NCI-H2196 (cell line): Measurements from ENCODE around the gene CFAP73.
A peak's percentile ranks its signal among the peaks of the same experiment; 100 is the strongest.
"Not testable (repeated sequence)": the region's sequence is repeated elsewhere in the genome, so short reads cannot be mapped to it uniquely, and the experiment has no call there.

Experiments used
- DNase-seq: peaks from one replicate; lab custom pipeline; 2025; ENCODE audit not compliant: unreplicated experiment; lab: John Stamatoyannopoulos, UW

CFAP73 gene

DNA sequence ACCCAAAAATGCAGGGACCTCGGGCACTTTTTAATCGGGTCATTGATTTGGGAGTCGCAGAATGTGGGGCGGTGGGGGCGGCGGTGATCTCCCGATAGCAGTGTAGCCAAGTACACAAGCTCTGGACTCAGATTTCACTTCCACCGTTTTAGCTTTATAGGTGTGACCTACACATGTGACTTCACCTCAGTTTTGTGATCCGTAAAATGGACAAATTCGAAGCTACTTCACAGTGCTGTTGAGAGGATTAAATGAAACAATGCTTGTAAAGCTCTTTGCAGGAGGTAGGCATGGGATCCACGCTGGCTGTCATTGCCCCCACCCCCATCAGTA lies 36.5 kb downstream of the CFAP73 start:
- DNase-seq = peak; percentile 24

DNA sequence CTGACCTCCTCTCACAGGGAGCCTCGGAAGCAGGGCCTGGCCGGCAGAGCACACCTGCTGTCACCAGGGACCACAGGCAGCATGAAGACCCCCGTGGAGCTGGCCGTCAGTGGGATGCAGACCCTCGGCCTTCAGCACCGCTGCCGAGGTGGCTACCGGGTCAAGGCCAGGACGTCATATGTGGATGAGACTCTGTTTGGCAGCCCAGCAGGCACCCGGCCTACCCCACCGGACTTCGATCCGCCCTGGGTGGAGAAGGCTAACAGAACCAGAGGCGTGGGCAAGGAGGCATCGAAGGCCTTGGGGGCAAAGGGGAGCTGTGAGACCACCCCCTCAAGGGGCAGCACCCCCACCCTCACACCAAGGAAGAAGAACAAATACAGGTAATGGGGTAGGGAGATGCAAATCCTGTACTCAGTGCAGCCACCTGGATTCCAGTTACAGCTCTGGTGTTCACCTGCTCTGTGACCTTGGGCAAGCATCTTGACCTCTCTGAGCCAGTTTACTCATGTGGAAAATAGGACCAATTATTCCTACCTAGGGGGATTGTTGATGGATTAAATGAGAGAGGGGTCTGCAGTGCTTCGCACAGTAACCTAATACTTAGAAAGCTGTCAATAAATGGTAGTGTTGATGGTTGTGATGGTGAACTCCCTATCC lies 37.3 kb downstream of the CFAP73 start:
- DNase-seq = no peak

DNA sequence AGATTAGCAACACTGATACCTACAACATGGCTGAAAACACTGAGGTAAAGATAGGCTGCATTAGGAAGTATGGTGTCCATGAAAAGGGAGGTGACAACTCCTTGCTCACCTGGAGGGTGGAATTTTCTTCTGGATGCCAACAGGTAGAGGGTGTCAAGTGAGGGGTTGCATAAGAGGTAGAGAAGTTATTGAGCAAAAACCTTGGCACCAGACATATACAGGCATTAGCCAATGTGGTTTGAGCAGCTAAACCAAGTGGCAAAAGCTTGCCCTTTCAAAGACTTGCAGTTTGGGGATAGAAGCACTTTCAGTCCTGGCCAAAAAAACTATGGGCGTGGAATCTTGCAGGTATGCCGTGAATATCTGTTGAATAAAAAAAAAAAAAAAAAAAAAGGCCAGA lies 39.8 kb downstream of the CFAP73 start:
- DNase-seq = no peak

DNA sequence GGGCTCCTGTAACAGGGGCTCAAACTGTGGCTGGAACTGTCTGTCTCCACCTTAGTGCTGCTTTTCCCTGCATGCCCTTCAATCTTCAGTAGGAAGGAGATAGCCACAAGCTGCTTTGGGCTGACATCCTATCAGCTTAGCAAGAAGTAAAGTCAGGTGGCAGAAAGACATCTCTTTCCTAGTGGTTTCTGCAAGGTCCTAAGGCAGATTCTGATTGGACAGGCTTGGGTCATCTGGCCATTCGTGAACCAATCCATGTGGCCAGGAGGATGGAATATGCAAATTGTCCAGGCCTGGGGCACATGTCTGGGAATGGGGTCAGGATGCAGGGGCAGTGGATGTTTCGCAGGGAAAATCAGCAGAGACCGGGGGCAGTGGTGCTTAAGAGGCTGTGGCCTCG lies 41.2 kb downstream of the CFAP73 start:
- peak; percentile 63 for DNase-seq

GRCh38 chr12:113191227-113191626 lies 41.7 kb downstream of the CFAP73 start:
- DNase-seq = no peak

DNA sequence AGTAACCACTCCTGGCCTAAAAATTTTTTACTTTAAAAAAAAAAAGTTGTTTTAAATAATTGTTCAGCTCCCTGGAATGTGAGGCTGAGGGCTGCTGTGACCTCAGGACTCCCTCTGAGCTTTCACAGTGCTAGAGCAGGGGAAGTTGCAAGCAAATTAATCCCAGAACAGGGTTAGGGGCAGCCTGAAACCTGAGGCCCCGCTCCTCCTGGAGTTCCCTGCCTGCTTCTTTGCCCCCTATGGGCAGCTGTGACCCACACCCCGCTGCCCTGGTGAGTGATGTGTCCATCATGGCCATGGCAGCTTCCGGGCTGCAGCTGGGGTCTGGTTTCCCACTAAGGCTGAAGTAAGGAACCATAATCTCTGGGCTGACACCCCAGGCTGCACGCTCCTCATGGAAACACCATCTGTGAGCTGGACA lies 45.5 kb downstream of the CFAP73 start:
- no peak for DNase-seq

GRCh38 chr12:113195598-113195997 lies 46.1 kb downstream of the CFAP73 start:
- no peak for DNase-seq

DNA sequence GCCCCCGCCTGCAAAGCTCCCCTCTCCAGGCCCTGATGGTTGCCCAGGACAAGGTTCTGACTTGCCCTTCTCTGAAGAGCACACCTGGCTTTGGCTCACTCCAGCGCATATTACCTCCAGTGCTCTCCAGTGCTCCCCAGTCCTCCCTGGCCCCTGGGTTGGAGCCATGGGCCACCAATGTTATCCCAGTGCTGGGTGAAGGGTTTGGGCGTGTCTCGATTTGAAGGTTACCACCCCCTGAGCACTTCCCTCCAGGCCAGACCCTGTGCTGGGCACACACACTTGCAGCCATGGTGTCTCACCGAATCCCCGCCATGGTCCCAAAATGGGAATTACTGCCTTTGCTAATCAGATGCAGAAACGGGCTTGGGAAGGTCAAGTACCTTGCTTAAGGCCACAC lies 47.1 kb downstream of the CFAP73 start:
- DNase-seq = no peak

DNA sequence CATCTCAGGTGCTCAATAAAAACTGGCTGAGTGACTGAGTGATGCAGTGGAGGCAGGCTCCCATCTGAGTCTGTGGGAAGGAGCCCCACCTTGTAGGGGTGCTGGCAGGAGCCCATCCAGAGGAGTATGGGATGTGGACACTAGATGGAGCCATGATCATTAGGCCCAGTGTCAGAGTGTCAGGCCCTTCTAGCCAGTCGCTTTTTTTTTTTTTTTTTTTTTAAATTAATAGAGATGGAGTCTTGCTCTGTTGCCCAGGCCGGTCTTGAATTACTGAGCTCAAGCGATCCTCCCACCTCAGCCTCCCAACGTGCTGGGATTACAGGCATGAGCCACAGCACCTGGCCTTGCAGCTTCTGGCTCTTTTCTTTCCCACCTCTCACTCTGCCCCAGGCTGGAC lies 47.5 kb downstream of the CFAP73 start:
- peak; percentile 62 for DNase-seq

GRCh38 chr12:113197518-113198077 lies 48.1 kb downstream of the CFAP73 start:
- no peak for DNase-seq

GRCh38 chr12:113198296-113198695 lies 48.8 kb downstream of the CFAP73 start:
- DNase-seq = no peak

DNA sequence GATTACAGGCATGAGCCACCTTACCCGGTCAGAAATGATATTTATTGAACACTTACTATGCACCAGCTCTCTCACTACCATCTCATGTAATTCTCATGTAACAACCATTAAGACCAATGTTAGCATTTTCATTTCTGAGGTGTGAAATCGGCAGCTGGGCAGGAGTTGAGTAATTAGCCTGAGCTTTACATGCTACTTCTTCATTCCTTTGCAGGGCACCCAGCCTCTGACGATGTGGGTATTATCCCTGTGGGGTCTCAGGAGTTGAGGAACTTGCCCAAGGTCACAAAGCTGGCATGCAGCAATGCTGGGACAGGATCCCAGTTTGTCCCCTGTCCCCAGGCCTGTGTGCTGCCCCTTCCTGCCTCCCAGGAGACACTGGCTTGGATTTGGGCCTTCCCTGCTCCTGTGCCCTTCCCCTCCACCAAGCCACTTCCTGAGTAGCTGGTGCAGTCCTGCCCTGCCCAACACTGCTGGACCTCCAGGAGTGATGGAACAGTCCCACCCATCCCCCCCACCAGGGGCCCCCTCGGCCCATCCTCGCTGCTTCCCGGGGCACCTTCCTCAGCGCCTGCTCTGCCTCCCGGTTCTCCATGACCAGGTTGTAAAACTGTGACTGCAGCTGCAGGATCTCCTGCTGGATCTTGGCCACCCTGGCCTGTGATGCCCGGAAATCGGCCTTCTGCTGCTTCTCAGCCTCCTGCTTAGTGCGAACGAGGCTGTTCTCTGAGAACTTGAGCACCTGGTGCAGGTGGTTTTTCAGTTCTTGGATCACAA lies 50.7 kb downstream of the CFAP73 start:
- DNase-seq = no peak

DNA sequence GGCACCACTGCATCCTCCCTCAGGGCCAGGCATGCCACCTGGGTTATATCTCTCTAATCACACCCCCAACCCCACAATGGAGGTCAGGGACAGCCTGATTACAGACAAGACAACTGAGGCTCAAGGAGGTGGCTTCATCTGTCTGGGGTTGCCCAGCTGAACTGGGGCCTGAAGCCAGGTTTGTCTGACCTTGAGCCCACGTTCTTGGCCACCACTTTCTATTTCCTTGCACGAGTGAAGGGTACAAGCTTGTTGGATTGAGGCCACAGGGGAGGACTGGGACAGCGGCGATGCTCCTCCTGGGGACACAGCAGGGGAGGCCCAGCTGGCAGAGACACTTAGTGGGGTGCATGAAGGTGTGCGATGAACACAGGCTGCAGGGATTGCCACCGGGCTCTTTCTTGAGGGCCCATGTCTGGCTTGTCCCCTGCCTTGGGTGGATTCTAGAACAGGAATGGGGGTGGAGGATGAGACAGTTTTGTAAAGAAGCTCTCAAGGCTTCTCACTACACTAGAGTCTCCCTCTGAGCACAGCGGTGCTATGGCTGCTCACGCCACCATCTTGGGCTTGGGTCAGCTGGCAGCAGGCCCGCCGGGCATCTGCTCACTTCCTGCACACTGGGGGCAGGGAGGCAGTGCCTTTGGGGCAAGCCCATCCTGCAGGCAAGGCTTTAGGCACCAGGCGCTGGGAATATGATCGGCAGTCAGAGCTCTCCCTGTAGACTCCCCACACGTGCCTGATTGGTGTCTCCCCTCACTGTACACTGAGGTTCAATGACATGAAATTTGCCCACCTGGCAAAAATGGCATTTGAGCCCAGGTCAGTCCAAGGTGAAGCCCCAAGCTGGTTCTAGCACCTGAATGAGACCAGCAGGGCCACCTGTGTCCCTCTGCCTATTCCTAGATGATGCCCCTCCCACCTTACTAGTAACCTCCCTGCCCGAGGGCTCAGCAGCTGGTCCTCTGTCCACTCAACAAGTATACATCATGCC lies 52.0 kb downstream of the CFAP73 start:
- DNase-seq = no peak

DNA sequence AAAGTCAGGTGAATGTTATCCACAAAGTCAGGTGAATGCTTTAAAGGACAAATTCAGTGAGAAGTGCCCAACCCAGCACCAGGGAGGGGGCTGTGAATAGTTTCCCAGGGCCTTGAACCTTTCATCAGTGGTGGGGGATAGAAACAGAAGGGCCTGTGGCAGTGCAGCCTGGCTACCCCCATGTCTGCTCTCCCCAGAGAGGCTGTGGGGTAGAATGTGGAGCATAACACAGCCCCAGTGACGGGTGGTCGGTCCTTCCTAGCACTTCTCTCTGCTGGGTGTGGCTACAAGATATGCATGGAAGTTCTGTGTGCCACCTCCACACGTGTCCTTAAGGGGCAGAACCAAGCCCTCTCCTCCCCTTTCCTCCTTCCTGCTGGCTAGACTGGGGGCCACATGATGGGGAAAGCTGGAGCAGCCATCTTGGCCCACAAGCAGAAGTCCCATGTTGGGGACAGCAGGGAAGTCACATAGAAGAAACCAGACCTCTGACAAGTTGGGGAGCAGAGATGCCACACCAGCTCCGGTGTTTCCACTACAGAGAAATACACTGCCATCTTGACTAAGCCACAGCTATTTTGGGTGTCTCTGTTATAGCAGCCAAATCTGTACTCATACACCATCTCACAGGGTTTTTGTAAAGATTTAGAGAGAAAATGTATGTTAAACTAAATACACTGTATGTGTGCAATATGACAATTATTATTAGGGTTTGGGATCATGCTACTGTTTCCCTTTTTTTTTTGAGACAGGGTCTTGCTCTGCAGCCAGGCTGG lies 53.0 kb downstream of the CFAP73 start:
- no peak for DNase-seq

DNA sequence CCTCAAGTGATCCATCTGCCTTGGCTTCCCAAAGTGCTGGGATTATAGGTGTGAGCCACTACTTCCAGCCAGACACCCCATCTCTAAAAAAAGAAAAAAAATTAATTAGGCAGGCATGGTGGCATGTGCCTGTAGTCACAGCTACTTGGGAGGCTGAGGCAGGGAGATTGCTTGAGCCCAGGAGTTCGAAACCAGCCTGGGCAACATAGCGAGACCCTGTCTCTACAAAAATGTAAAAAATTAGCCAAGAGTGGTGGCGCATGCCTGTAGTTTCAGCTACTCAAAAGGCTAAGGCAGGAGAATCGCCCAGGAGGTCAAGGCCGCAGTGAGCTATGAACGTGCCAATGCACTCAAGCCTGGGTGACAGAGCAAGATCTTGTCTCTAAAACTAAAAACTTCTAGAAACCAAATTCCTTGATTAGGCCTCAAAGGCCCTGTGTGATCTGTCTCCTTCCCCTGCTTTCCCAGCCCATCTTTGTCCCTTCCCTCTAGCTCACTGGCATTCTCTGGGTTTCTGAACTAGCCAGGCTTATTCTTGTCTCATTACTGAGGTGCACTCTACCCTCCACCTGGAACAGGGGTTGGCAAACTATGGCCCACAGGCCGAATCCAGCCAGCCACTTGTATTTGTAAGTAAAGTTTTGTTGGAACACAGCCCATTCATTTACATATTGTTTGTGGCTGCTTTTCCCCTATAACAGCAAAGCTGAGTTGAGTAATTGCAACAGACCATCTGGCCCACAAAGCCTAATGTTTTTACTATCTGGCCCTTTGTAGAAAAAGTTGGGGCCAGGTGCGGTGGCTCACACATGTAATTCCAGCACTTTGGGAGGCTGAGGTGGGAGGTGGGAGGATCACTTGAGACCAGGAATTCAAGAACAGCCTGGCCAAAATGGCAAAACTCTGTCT lies 54.6 kb downstream of the CFAP73 start:
- no peak for DNase-seq

GRCh38 chr12:113204804-113205203 lies 55.3 kb downstream of the CFAP73 start:
- DNase-seq = no peak

DNA sequence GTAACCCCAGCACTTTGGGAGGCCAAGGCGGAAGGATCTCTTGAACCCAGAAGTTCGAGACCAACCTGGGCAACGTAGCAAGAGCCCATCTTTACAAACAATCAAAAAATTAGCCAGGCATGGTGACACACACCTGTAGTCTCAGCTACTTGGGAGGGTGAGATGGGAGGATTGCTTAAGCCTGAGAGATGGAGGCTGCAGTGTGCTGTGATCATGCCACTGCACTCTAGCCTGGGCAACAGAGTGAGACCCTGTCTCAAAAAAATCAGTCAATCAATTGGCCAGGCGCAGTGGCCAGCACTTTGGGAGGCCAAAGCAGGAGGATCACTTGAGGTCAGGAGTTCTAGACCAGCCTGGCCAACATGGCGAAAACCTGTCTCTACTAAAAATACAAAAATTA lies 57.3 kb downstream of the CFAP73 start:
- not testable (repeated sequence) for DNase-seq

- no peak for DNase-seq
These were observed 58.1 kb downstream of the CFAP73 start for GRCh38 chr12:113207613-113208040.
